ENCODE data around the gene SAMD13.

The SAMD13 gene

DNA sequence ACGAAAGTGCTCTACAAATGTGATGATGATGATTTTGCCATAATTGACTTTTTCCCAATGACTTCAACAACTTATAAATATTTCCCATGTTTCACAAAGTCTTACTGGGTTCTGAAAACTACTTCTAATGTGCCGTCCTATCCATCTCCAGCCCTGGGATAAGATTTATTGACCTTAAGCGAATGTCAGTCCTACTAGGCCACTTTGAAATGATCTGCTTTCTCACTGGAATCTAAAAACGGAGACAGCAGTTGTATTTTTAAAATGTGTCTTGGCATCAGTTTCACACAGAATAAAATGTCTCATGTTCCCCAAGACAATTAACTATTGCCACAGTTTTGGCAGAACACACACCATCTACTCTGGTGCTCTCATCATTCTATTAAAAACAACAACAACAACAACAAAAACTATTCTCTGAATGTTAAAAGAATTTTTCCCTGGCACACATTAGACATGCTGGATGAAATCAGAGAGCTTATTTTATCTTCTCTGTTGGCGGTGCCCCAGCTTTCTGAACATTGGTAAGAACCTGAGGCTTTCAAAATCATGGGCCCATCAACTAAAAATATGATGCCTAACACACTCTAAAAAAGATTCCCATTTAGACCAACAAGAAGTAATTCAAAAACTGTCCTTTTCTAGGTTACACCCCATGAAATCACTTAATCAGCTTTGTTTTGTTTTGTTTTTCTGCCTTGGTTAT is 73.6 kb downstream of the SAMD13 start:
- DNase-seq: no peak

DNA sequence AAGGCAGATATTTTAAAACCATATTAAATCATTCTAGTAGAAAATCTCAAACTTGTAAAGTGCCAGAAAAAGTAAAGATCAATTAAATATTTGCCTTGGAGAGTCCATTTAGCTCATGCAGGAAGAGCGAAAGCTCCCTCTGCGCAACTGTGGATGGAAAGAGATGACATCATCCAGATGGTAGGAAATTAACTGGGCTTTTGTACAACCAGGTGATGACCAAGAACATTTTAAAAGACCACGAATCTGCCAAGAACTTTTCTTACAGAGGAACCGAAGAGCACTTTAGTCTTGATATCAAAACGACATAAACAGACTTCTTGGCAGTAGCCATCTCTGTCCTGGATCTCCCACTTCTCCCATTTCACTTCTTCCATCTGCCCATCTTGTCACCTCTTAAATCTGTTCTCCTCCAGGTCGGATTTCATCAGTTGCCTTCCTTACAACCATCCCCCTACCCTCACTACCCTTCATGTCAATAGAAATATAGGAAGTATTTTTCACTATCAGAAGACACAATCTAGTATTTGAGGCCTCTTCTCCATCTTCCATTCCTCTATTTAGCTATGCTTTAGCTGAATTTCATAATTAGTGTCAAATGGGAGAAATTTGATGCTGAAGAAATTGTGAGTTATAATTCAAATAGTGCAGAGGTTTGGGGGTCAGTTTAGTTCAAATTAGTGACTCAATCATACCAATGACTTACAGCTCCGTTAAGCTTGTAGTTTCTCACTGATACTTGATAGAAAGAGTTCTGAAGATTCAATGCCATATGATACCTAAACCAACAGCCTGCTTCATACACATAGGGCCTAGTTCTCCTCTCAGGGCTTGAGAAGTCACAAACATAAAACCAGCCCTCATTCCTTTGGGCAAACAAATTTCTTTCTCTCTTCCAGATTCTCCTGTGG is 74.7 kb downstream of the SAMD13 start:
- DNase-seq: no peak

DNA sequence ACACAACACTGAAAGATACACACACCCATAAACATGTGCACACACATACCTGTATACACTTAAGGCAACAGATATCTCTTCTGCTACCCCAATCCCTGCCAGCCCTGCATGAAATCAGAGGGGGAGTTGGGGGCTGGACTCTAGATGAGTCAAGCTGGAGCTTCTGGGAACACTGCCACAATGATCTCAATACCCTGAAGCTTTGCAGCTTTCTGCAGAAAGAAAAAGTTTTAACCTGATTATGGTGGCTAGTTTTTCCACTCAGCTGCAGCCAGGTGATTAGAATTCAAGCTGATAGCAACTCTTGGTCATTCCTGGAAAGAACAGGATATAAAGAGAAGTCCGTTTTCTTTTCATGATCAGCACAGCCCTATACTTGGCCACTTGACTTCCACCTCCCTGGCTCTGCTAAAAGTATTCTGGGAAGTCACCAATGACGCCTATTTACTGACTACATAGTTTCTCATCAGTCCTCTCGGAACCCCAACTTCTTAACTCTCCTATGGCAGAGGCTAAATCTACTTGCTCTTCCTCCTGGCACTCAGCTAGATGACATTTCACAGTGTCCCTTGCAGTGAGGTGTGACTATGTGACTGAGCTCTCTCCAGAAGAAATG is 76.1 kb downstream of the SAMD13 start:
- DNase-seq: no peak

DNA sequence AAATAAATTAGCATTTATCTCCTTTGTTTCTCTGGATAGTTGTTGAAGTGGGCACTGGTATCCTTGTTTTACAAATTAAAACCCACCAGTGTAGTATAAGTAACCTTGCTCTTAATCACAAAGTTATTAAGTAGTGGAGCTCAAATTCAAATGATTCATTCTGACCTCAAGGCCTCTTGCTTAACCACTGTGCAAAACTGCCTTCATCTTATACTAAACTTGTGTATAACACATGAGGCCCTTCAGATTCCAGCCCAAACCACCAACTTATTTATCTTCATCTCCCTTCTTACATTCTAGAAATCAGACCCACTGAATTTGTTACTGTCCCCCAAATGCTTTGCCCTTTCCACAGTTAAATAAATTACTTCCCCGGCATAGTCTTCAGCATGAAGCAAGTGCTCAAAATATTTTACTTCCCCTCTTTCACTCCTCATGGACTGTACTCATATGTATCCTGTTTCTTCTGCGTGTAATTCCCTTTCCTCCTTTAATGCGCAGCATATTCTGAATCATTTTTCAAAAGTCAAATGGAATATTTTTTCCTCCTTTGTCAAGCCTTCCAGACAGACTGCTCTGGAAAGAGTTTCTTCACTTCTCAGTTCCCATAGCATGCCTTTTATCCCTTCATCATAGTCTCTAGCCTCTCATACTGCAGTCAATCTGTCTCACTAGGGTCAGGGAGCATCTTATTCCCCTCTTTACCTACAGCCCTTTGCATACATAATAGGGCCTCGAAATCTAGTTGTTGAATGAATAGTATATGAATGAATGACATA is 77.8 kb downstream of the SAMD13 start:
- DNase-seq: no peak

DNA sequence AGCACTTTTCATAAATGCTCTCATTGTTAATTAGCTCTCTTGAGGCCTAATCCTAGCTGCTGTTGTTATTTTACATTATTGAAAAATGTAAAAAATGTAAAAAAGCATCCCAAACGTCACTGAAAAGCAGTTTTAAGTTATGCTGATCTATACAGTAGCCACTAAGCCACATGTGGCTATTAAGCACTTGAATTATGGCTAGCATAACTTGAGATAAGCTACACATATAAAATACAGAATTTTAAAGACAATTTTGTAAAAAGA is 78.3 kb downstream of the SAMD13 start:
- no peak for DNase-seq

DNA sequence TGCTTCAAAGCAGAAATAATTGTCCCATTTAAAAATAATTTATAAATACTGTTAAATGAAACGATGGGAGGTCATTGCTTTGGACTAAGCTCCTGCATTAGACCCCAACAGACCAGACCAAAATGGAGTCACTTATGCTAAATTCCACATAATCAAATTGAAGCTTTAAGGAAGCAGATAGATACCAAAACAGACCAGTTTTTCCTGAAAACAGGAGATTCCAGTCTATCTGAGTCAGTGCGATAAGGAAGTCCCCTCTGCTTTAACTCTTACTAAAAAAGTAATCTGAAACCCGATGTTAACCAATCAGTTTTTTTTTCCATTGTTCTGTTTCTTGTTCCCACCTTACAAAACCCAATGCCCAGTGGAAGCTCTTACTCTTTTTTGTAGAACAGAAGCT is 80.6 kb downstream of the SAMD13 start:
- no peak for DNase-seq

DNA sequence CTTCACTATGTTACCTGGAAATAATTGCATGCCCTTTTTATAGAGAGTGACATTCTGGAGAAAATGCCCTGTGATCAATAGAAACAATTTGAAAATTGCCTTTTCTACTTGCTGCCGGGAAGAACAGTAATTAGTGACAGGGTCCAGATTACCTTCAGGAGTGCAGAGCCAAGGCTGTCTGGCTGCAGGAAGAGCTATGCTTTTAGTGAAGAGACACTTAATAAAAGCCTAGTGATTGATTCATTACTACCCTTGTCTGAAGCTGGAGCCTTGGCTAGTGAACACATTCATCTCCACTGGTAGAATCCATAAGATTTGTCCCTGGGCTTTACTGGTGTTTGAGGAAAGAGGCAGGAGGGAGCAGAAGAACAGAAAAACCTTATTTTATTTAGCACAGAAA is 83.8 kb downstream of the SAMD13 start:
- no peak for DNase-seq

DNA sequence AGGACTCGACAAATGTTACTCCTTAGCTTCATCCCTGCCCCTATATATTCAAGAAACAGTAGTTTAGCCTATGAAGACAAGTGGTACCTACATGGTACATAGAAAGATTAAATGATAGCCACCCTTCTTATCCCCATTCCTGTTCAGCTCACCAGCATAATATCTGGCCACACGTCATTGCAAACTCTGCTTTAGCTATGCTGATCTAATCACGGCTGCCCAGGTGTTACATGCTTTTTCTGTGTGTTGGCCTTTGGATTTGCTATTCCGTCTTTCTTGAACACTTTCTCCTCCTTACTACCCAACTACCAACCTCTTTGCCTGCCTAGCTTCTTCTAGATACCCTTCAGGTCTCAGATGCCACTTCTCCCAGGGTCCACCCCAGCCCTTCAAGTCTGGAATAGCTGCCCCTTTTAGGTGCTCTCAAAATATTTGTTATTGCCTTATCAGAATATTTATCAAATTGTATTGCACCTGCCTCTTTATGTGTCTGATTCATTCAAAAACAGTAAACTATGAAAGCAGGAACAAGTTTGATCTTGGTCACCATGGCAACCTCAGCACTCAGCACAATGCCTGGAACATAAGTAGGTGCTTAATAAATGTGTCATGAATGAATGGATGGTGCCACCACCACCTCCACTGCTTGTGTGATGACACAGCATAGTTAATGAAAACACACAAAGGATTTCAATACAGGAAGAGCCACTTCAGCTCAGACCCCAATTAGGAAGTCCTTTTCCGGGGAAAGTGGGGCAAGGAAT is 85.4 kb downstream of the SAMD13 start:
- DNase-seq: no peak

DNA sequence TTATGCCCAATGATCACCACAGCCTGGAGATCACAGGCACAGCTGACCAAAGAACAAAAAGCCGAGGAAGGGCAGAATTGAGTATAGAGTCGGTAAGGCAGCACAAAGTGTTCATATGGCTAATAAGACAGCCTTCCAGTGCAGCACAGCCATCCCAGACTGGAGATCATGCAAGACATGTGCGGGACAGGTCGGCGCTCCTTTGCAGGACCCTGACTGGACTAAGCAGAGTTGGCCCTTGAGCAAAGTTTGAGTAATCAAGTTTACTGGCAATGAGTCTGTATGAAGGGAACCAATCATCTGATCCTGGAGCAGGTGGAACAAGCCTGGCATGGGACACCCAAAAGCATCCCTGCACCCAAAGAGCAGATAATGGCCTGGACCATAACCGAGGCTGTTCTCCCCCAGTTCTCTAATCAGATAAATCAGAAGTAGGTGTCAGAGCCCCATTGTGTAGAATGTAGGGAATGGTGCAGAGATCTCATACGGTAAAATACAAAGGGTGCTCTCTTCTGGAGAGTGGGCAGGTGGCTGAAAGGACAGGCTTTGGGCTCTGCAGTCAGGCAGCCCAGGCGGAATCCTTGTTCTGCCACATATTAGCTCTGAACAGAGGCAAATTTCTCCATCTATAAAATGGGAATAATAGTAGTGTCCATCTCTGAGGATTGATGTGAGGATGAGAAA is 86.1 kb downstream of the SAMD13 start:
- no peak for DNase-seq

DNA sequence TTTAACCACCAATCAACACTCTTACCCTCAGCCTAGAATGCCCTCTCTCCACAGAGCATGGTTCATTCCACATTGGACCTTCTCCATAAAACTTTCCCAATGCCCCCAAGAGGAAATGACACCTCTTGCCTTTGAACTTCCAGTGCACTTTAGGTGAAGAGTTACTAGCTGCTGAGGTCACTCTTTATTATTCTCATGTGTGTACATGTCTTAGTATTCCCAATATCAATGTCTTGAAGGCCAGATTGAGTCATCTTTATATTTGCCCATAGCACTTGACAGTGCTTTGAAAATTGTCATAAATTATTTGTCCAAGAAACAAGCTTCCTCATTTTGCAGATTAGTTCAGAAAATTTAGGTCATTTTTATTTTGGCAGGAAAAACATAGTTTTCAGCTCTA is 88.7 kb downstream of the SAMD13 start:
- no peak for DNase-seq

DNA sequence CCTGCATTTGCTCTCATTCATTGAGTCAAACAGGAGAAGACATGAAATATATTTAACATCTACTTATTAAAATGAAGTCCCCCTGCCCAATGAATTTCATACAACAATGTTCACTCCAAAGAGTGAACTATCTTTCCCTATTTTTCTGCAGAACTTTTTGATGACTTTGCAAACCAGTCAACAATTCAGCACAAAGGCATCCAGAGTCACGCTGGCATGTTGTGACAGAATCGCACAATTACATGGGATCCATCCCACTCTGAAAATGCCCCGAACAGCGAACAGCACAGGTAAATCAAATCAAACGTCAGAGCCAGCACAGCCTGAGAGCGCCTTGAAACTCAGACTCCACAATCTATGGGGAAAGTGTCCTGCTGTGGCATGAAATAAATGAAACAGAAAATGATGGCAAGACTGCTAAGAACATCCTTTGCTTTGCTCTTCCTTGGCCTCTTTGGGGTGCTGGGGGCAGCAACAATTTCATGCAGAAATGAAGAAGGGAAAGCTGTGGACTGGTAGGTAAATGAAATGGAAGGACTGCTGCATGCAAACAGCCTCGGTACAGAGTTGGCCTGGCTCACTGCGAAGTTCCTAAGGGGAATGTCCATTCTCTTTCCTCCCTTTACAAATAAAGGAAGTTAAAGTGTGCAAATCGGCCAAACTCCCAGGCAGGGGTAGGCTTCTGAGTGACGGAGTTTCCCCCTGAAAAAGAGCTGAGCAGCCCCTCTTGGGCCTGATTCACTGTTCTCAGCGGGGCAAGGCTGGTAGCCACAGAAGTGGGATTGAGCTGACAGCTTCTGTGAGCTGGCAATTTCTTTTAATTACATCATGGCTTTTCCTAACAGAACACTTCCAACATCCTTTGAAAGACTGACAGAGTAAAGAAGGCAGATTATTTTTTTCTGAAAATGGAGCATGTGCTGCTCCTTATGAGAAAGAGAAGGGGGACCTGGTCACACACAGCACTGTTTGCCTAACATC is 97.0 kb downstream of the SAMD13 start, which contains the start of gene DNASE2B:
DNASE2B (plus strand) TSS at position 310 of the 981 bp plus-strand sequence; CDS start at position 391, 81 bp downstream.
- DNase-seq: no peak

Data from NCI-H1930 (cell line).